Neural crest cell (in vitro differentiated cells): Measurements from ENCODE around the gene NNT. TPM values are rescaled to one million over a fixed set of nuclear protein-coding genes. Genes with fewer than 3 reads are reported as not detected.

Experiments used
- DNase-seq: peaks from one replicate; pipeline ENCODE4 v3.0.0; 2021; ENCODE audit warnings: low read depth, mixed read lengths, low spot score
- H3K27ac Mint-ChIP-seq: one replicate; pipeline ENCODE4 v1.8.0; 2021; ENCODE audit warnings: mild to moderate bottlenecking, mixed read lengths; ENCODE audit not compliant: unreplicated experiment
- H3K27me3 Mint-ChIP-seq: 2 replicates; pipeline ENCODE4 v1.8.0; 2021; ENCODE audit warnings: low read depth, mild to moderate bottlenecking, mixed read lengths
- H3K36me3 Mint-ChIP-seq: 2 replicates; pipeline ENCODE4 v1.8.0; 2021; ENCODE audit warnings: low read depth, mild to moderate bottlenecking, mixed read lengths
- H3K4me1 Mint-ChIP-seq: 2 replicates; pipeline ENCODE4 v1.8.0; 2021; ENCODE audit warnings: mixed read lengths
- H3K4me3 Mint-ChIP-seq: one replicate; pipeline ENCODE4 v1.8.0; 2021; ENCODE audit warnings: mild to moderate bottlenecking, mixed read lengths
- H3K9me3 Mint-ChIP-seq: 2 replicates; pipeline ENCODE4 v1.8.0; 2021; ENCODE audit warnings: mixed read lengths
- CTCF ChIP-seq: fragments of 200-600 bp; sonication (generic); conservative IDR thresholded peaks from 2 replicates; pipeline ENCODE4 v1.5.0; 2021; ENCODE audit warnings: antibody characterized with exemption, mild to moderate bottlenecking
- total RNA-seq: library from RNA; stranded (reverse); gene quantifications from 2 replicates; pipeline ENCODE4 v1.2.1, GENCODE V29; 2021

The NNT gene
- total RNA-seq, 1 donor from 2014 or later, result 72.7 TPM

DNA sequence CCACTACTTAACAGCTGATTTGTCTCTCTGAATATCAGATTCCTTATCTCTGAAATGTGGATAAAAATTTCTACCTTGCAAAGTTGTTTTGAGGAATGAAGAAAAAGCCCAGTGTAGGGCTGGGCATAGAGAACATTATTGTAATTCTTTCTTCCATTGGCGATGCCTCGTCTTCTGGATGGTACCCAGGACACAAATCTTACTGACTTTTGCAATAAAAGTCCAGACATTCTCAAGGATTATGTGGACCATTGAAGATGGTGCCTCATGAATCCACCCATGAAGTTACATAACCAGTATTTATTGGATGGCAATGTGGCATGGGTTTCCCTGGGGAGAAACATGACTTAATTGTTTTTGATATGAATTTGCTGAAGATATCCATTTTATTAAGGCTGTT lies 33.1 kb downstream of the NNT start:
- no peak overlapping the region for H3K4me3 Mint-ChIP-seq
- no peak overlapping the region for H3K27ac Mint-ChIP-seq
- no peak for TF ChIP-seq CTCF
- DNase-seq, result no peak
- H3K9me3 Mint-ChIP-seq, result no peaks in the 10 kb centered on the region
- peaks cover 11% of the 10 kb centered on the region for H3K36me3 Mint-ChIP-seq
- H3K27me3 Mint-ChIP-seq, result no peaks in the 10 kb centered on the region
- H3K4me1 Mint-ChIP-seq, result peaks cover 6% of the 10 kb centered on the region

GRCh38 chr5:43637416-43637815 lies 34.4 kb downstream of the NNT start:
- Mint-ChIP-seq H3K27me3 (no peaks in the 10 kb centered on the region), H3K4me1 (peaks cover 3% of the 10 kb centered on the region), H3K36me3 (peaks cover 11% of the 10 kb centered on the region), H3K9me3 (no peaks in the 10 kb centered on the region), H3K4me3 (no peak overlapping the region), H3K27ac (no peak overlapping the region)
- DNase-seq, result no peak
- TF ChIP-seq CTCF, result no peak

DNA sequence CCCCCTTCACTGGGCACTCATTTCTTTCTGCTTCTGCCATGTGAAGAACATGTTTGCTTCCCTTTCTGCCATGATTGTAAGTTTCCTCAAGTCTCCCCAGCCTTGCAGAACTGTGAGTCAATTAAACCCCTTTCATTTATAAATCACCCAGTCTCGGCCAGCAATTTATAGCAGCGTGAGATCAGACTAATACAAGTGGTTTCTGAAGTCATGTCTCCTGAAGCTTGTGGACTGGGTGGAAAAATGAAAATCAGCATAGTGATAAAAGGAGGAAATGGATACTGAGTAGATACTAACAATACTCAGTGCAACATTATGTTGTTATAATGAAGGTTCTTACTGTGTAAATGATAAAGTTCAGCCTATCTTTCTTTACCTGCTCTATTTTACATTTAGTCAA lies 35.1 kb downstream of the NNT start:
- no peaks in the 10 kb centered on the region for H3K9me3 Mint-ChIP-seq
- no peak for DNase-seq
- no peaks in the 10 kb centered on the region for H3K27me3 Mint-ChIP-seq
- TF ChIP-seq CTCF, result no peak
- no peak overlapping the region for H3K27ac Mint-ChIP-seq
- H3K4me3 Mint-ChIP-seq, result no peak overlapping the region
- peaks cover 3% of the 10 kb centered on the region for H3K4me1 Mint-ChIP-seq
- peaks cover 11% of the 10 kb centered on the region for H3K36me3 Mint-ChIP-seq

DNA sequence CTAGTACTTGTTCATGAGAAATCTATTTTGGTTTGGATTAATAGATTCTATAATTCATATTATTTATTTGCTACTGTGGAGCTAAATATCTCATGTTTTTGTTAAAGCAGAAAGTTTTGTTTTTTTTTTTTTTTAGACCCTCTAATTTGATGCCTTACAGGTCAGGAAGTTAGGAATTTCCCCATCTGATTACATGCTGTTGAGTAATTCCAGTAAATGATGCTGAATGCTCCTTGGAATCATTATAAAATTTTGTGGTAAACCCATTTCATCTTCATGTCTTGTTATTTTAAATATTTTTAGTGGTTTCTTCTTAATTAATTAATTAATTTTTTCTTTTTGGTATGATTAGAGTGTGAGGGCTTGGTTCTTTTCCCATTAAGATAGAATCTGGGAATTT lies 35.6 kb downstream of the NNT start:
- Mint-ChIP-seq H3K27ac (no peak overlapping the region), H3K9me3 (no peaks in the 10 kb centered on the region), H3K4me3 (no peak overlapping the region), H3K4me1 (peaks cover 3% of the 10 kb centered on the region), H3K27me3 (no peaks in the 10 kb centered on the region), H3K36me3 (peaks cover 11% of the 10 kb centered on the region)
- DNase-seq, result no peak
- no peak for TF ChIP-seq CTCF

DNA sequence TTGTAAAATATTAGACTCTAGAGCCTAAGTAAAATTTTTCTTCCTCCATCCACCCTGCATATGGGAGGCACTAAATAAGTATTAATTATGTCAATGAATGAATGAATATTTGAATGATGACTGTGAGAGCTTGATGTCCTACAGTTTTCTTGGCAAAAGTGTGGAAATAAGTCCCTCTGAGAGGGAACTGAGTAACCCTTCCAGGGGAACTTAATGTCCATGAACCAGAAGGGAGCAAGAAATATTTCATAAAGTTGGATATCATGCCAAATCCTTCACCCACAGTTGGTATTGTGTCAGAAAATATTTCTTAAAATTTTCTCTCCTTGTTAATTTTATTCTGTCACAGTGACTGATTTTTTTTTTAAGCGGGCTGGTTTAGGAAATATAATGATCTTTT lies 36.6 kb downstream of the NNT start:
- Mint-ChIP-seq H3K4me1 (peaks cover 3% of the 10 kb centered on the region), H3K9me3 (no peaks in the 10 kb centered on the region), H3K27ac (no peak overlapping the region), H3K4me3 (no peak overlapping the region), H3K27me3 (no peaks in the 10 kb centered on the region), H3K36me3 (peaks cover 6% of the 10 kb centered on the region)
- no peak for DNase-seq
- no peak for TF ChIP-seq CTCF

- no peaks in the 10 kb centered on the region for H3K36me3 Mint-ChIP-seq
- no peak for TF ChIP-seq CTCF
- no peak overlapping the region for H3K27ac Mint-ChIP-seq
- no peaks in the 10 kb centered on the region for H3K9me3 Mint-ChIP-seq
- no peak overlapping the region for H3K4me3 Mint-ChIP-seq
- no peaks in the 10 kb centered on the region for H3K4me1 Mint-ChIP-seq
- H3K27me3 Mint-ChIP-seq, result no peaks in the 10 kb centered on the region
- DNase-seq, result no peak
Measured at GRCh38 chr5:43642428-43642827, 39.4 kb downstream of the NNT start.
